H1 (cell line): ENCODE results near the gene KANSL1L. TPM values are rescaled to one million over a fixed set of nuclear protein-coding genes. Genes with fewer than 3 reads are reported as not detected.

Source experiments
- BRCA1 ChIP-seq: IDR thresholded peaks from 2 replicates; pipeline ENCODE4 v1.6.1; 2012; ENCODE audit warnings: low read depth, low read length, improper control_type of control experiment
- CEBPB ChIP-seq: IDR thresholded peaks from 2 replicates; pipeline ENCODE4 v1.6.1; 2012; ENCODE audit warnings: low read depth, low read length
- EGR1 ChIP-seq: IDR thresholded peaks from 2 replicates; pipeline ENCODE4 v1.6.1; 2011; ENCODE audit warnings: low read depth, low read length, borderline replicate concordance
- GTF2F1 ChIP-seq: IDR thresholded peaks from 2 replicates; pipeline ENCODE4 v1.6.1; 2012; ENCODE audit warnings: low read depth, low read length, improper control_type of control experiment, borderline replicate concordance
- HDAC6 ChIP-seq: IDR thresholded peaks from one replicate; pipeline ENCODE4 v1.7.1; 2012; ENCODE audit warnings: low read depth, mild to moderate bottlenecking, inconsistent platforms, low read length, moderate library complexity
- JUN ChIP-seq: IDR thresholded peaks from 2 replicates; pipeline ENCODE4 v1.6.1; 2011; ENCODE audit warnings: low read depth, mild to moderate bottlenecking, improper control_type of control experiment, low read length
- PHF8 ChIP-seq: fragments of 200-600 bp; sonication (generic); conservative IDR thresholded peaks from 2 replicates; pipeline ENCODE4 v1.7.1; 2012; ENCODE audit warnings: low read depth, mild to moderate bottlenecking, inconsistent platforms, low read length, moderate library complexity
- SP4 ChIP-seq: IDR thresholded peaks from 2 replicates; pipeline ENCODE4 v1.6.1; 2012; ENCODE audit warnings: low read length, inconsistent platforms
- TAF1 ChIP-seq: IDR thresholded peaks from 2 replicates; pipeline ENCODE4 v1.6.1; 2011; ENCODE audit warnings: mild to moderate bottlenecking, low read depth, low read length
- polyA plus RNA-seq, 7 experiments: library from polyadenylated mRNA; depleted of rRNA in 3 of 7; stranded (reverse) in 5 of 7; unstranded in 2 of 7; fragments of >200 nt in 5 of 7; fragments of 200-250 nt in 2 of 7; gene quantifications; 1 replicate in 5 of 7; 2 replicates in 1 of 7; 4 replicates in 1 of 7; pipeline versions ENCODE4 v1.2.1 to v1.2.3, GENCODE V29; 2011 to 2013; ENCODE audit warnings: missing spikeins in 2 of 7, mixed read lengths in 2 of 7
- total RNA-seq: library from RNA; stranded (reverse); fragmentation: NEBNext Ultra II Directional; extraction: Animal tissue kit (Norgen Biotek cat#: 25700); gene quantifications from 2 replicates; pipeline ENCODE4 v1.2.1, GENCODE V29; 2021
- TF ChIP-seq, protein P1 (sequence below): fragments of 300-600 bp; sonication (generic); IDR thresholded peaks from 2 replicates; pipeline ENCODE4 v1.7.1; 2012; ENCODE audit warnings: low read length, moderate library complexity, mild to moderate bottlenecking, inconsistent platforms; ENCODE audit not compliant: insufficient replicate concordance

KANSL1L gene
- total and polyA plus RNA-seq, 2 of the 8 experiments (the other 6 are each of a cell fraction or from before 2014, with no cell fraction given): 5.4 to 17.2 TPM

DNA sequence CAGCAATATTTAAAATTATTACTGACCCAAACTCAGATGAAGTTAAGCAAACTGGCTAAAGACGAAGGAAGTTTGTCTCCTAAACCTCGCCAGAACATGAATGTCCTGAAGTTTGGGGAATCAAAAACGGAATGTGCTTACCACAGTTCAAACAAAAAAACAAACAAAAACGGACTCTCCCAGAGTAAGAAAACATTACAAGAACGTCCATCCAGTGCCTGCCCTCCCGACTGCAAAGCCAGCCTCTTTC lies 1.1 kb downstream of the KANSL1L start (continued):
- TF ChIP-seq, protein P1, sequence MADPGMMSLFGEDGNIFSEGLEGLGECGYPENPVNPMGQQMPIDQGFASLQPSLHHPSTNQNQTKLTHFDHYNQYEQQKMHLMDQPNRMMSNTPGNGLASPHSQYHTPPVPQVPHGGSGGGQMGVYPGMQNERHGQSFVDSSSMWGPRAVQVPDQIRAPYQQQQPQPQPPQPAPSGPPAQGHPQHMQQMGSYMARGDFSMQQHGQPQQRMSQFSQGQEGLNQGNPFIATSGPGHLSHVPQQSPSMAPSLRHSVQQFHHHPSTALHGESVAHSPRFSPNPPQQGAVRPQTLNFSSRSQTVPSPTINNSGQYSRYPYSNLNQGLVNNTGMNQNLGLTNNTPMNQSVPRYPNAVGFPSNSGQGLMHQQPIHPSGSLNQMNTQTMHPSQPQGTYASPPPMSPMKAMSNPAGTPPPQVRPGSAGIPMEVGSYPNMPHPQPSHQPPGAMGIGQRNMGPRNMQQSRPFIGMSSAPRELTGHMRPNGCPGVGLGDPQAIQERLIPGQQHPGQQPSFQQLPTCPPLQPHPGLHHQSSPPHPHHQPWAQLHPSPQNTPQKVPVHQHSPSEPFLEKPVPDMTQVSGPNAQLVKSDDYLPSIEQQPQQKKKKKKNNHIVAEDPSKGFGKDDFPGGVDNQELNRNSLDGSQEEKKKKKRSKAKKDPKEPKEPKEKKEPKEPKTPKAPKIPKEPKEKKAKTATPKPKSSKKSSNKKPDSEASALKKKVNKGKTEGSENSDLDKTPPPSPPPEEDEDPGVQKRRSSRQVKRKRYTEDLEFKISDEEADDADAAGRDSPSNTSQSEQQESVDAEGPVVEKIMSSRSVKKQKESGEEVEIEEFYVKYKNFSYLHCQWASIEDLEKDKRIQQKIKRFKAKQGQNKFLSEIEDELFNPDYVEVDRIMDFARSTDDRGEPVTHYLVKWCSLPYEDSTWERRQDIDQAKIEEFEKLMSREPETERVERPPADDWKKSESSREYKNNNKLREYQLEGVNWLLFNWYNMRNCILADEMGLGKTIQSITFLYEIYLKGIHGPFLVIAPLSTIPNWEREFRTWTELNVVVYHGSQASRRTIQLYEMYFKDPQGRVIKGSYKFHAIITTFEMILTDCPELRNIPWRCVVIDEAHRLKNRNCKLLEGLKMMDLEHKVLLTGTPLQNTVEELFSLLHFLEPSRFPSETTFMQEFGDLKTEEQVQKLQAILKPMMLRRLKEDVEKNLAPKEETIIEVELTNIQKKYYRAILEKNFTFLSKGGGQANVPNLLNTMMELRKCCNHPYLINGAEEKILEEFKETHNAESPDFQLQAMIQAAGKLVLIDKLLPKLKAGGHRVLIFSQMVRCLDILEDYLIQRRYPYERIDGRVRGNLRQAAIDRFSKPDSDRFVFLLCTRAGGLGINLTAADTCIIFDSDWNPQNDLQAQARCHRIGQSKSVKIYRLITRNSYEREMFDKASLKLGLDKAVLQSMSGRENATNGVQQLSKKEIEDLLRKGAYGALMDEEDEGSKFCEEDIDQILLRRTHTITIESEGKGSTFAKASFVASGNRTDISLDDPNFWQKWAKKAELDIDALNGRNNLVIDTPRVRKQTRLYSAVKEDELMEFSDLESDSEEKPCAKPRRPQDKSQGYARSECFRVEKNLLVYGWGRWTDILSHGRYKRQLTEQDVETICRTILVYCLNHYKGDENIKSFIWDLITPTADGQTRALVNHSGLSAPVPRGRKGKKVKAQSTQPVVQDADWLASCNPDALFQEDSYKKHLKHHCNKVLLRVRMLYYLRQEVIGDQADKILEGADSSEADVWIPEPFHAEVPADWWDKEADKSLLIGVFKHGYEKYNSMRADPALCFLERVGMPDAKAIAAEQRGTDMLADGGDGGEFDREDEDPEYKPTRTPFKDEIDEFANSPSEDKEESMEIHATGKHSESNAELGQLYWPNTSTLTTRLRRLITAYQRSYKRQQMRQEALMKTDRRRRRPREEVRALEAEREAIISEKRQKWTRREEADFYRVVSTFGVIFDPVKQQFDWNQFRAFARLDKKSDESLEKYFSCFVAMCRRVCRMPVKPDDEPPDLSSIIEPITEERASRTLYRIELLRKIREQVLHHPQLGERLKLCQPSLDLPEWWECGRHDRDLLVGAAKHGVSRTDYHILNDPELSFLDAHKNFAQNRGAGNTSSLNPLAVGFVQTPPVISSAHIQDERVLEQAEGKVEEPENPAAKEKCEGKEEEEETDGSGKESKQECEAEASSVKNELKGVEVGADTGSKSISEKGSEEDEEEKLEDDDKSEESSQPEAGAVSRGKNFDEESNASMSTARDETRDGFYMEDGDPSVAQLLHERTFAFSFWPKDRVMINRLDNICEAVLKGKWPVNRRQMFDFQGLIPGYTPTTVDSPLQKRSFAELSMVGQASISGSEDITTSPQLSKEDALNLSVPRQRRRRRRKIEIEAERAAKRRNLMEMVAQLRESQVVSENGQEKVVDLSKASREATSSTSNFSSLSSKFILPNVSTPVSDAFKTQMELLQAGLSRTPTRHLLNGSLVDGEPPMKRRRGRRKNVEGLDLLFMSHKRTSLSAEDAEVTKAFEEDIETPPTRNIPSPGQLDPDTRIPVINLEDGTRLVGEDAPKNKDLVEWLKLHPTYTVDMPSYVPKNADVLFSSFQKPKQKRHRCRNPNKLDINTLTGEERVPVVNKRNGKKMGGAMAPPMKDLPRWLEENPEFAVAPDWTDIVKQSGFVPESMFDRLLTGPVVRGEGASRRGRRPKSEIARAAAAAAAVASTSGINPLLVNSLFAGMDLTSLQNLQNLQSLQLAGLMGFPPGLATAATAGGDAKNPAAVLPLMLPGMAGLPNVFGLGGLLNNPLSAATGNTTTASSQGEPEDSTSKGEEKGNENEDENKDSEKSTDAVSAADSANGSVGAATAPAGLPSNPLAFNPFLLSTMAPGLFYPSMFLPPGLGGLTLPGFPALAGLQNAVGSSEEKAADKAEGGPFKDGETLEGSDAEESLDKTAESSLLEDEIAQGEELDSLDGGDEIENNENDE: no peak
- no peak for TF ChIP-seq JUN
- TF ChIP-seq TAF1: no peak
- TF ChIP-seq GTF2F1: no peak
- TF ChIP-seq EGR1: no peak
- no peak for TF ChIP-seq BRCA1
- TF ChIP-seq CEBPB: no peak
- no peak for TF ChIP-seq SP4
- no peak for TF ChIP-seq HDAC6
- TF ChIP-seq PHF8: no peak
